Prostate gland (tissue), 2 donors: ENCODE measurements around the gene HLA-A.

Experiments
- POLR2A ChIP-seq: fragments of 450-650 bp; IDR thresholded peaks from one replicate; pipeline ENCODE4 v1.6.1; 2016; ENCODE audit warnings: antibody characterized with exemption, mild to moderate bottlenecking
- POLR2AphosphoS5 ChIP-seq: sonication (generic); formaldehyde crosslinking; IDR thresholded peaks from one replicate; pipeline ENCODE4 v1.6.1; 2017; ENCODE audit warnings: antibody characterized with exemption
- TF ChIP-seq, protein P1 (sequence below), 4 experiments: fragments of 200-600 bp in 2 of 4; fragments of 450-650 bp in 2 of 4; sonication (generic) in 2 of 4; IDR thresholded peaks; 1 replicate in 3 of 4; 2 replicates in 1 of 4; pipeline ENCODE4 v1.5.1; 2016 to 2019; ENCODE audit warnings: antibody characterized with exemption in 4 of 4, mild to moderate bottlenecking in 2 of 4, moderate library complexity in 2 of 4

DNA sequence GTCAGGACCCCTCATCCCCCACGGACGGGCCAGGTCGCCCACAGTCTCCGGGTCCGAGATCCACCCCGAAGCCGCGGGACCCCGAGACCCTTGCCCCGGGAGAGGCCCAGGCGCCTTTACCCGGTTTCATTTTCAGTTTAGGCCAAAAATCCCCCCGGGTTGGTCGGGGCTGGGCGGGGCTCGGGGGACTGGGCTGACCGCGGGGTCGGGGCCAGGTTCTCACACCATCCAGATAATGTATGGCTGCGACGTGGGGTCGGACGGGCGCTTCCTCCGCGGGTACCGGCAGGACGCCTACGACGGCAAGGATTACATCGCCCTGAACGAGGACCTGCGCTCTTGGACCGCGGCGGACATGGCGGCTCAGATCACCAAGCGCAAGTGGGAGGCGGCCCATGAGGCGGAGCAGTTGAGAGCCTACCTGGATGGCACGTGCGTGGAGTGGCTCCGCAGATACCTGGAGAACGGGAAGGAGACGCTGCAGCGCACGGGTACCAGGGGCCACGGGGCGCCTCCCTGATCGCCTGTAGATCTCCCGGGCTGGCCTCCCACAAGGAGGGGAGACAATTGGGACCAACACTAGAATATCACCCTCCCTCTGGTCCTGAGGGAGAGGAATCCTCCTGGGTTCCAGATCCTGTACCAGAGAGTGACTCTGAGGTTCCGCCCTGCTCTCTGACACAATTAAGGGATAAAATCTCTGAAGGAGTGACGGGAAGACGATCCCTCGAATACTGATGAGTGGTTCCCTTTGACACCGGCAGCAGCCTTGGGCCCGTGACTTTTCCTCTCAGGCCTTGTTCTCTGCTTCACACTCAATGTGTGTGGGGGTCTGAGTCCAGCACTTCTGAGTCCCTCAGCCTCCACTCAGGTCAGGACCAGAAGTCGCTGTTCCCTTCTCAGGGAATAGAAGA lies 978 bp downstream of the HLA-A start:
- TF ChIP-seq, protein P1, sequence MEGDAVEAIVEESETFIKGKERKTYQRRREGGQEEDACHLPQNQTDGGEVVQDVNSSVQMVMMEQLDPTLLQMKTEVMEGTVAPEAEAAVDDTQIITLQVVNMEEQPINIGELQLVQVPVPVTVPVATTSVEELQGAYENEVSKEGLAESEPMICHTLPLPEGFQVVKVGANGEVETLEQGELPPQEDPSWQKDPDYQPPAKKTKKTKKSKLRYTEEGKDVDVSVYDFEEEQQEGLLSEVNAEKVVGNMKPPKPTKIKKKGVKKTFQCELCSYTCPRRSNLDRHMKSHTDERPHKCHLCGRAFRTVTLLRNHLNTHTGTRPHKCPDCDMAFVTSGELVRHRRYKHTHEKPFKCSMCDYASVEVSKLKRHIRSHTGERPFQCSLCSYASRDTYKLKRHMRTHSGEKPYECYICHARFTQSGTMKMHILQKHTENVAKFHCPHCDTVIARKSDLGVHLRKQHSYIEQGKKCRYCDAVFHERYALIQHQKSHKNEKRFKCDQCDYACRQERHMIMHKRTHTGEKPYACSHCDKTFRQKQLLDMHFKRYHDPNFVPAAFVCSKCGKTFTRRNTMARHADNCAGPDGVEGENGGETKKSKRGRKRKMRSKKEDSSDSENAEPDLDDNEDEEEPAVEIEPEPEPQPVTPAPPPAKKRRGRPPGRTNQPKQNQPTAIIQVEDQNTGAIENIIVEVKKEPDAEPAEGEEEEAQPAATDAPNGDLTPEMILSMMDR (IDR thresholded peaks at IDR 0.05) = no peak
- TF ChIP-seq POLR2A (no peak), POLR2AphosphoS5 (no peak)
